ENCODE measurements around the gene ENTHD1. TPM values are rescaled to one million over a fixed set of nuclear protein-coding genes. Genes with fewer than 3 reads are reported as not detected.

The ENTHD1 gene
- total and polyA plus RNA-seq, 2 of the 4 experiments (the other 2 are of a cell fraction): not detected

- Histone ChIP-seq H3K4me3 (ENCODE audit: insufficient read depth, low read depth, low read length) (no peak overlapping the region), H4K91ac (ENCODE audit: insufficient read depth, low read depth, low read length) (no peak overlapping the region), H3K18ac (ENCODE audit: low read depth, low read length) (no peak overlapping the region), H3K4me1 (ENCODE audit: control insufficient read depth, insufficient read depth, low read length) (peaks cover 3% of the 10 kb centered on the region; the same call in 1 of the 2 replicates), H2BK20ac (ENCODE audit: low read depth, low read length) (no peak overlapping the region), H3K79me1 (ENCODE audit: low read depth in 1 of 2, low read length in 2 of 2) (no peaks in the 10 kb centered on the region), H3K9ac (ENCODE audit: low read depth, low read length) (no peak overlapping the region), H3K56ac (ENCODE audit: extremely low read depth, insufficient read depth, low read length) (no peak overlapping the region), H3K27me3 (ENCODE audit: control insufficient read depth, insufficient read depth, low read length) (peaks cover 41% of the 10 kb centered on the region), H2AK9ac (replicated peaks; ENCODE audit: low read depth, low read length, poor library complexity) (no peak overlapping the region), H3K27ac (ENCODE audit: insufficient read depth, low read length) (no peak overlapping the region), H3K9me3 (ENCODE audit: control insufficient read depth, insufficient read depth, low read length) (no peaks in the 10 kb centered on the region), H2AK5ac (ENCODE audit: low read depth, low read length) (no peak overlapping the region), H2BK120ac (ENCODE audit: low read depth, low read length) (no peak overlapping the region), H2BK15ac (ENCODE audit: low read depth, low read length) (no peak overlapping the region), H3K4me2 (ENCODE audit: low read depth, low read length) (no peak overlapping the region), H2BK5ac (ENCODE audit: low read depth, low read length, poor library complexity, severe bottlenecking) (no peak overlapping the region), H4K8ac (ENCODE audit: low read depth in 2 of 2, low read length in 2 of 2) (no peak overlapping the region), H3K23ac (ENCODE audit: low read depth, low read length) (no peak overlapping the region), H3K9me1 (ENCODE audit: insufficient read depth, low read length) (no peaks in the 10 kb centered on the region), H2AFZ (replicated peaks; ENCODE audit: low read length, poor library complexity) (no peak overlapping the region), H3K14ac (replicated peaks; ENCODE audit: low read depth, low read length) (no peak overlapping the region), H4K20me1 (ENCODE audit: insufficient read depth, low read length) (no peaks in the 10 kb centered on the region), H3K4ac (ENCODE audit: low read depth, low read length) (no peak overlapping the region), H4K5ac (ENCODE audit: low read depth, low read length) (no peak overlapping the region), H3K36me3 (ENCODE audit: control insufficient read depth, insufficient read depth, low read length) (no peaks in the 10 kb centered on the region)
- intact Hi-C loops (cut with micrococcal nuclease): no loop called here
- no TSS peak for BruUV-seq (replicated peaks)
- dilution Hi-C loops (cut with HindIII; ENCODE audit: low sequenced_read_pairs, unreplicated experiment): no loop called here
- ChIA-PET POLR2A (ENCODE audit: unreplicated experiment) (no interaction called here), CTCF (no interaction called here)
- DNase-seq: no peak
- in situ Hi-C loops (cut with MboI; ENCODE audit: low sequenced_read_pairs): no loop called here
- no peak for ATAC-seq (ENCODE audit: low read depth)
- WGBS, 2 experiments (ENCODE audit: extremely low coverage in 2 of 2, insufficient read length in 1 of 2): 85% methylated on average over 4 of the region's 9 CpGs; no CpG with 5 or more reads in 1 of the 2 experiments
- TF ChIP-seq, protein P1, sequence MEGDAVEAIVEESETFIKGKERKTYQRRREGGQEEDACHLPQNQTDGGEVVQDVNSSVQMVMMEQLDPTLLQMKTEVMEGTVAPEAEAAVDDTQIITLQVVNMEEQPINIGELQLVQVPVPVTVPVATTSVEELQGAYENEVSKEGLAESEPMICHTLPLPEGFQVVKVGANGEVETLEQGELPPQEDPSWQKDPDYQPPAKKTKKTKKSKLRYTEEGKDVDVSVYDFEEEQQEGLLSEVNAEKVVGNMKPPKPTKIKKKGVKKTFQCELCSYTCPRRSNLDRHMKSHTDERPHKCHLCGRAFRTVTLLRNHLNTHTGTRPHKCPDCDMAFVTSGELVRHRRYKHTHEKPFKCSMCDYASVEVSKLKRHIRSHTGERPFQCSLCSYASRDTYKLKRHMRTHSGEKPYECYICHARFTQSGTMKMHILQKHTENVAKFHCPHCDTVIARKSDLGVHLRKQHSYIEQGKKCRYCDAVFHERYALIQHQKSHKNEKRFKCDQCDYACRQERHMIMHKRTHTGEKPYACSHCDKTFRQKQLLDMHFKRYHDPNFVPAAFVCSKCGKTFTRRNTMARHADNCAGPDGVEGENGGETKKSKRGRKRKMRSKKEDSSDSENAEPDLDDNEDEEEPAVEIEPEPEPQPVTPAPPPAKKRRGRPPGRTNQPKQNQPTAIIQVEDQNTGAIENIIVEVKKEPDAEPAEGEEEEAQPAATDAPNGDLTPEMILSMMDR (conservative IDR thresholded peaks at IDR 0.05; ENCODE audit: low read depth, low read length): no peak
- TF ChIP-seq MAFK (IDR thresholded peaks at IDR 0.05; ENCODE audit: low read depth, low read length) (no peak), SMC3 (IDR thresholded peaks at IDR 0.05; ENCODE audit: low read depth, low read length) (no peak), CHD1 (IDR thresholded peaks at IDR 0.05; ENCODE audit: low read depth, low read length) (no peak), RAD21 (IDR thresholded peaks at IDR 0.05; ENCODE audit: low read length) (no peak), MAZ (IDR thresholded peaks at IDR 0.05; ENCODE audit: borderline replicate concordance, low read depth, low read length) (no peak), ELK1 (IDR thresholded peaks at IDR 0.05; ENCODE audit: borderline replicate concordance, low read depth, low read length) (no peak), MXI1 (IDR thresholded peaks at IDR 0.05; ENCODE audit: borderline replicate concordance, low read depth, low read length) (no peak), FOS (IDR thresholded peaks at IDR 0.05; ENCODE audit: low read depth, low read length) (no peak), POLR2A (IDR thresholded peaks at IDR 0.05; ENCODE audit: low read depth, low read length) (no peak)
- TF ChIP-seq, protein P2, sequence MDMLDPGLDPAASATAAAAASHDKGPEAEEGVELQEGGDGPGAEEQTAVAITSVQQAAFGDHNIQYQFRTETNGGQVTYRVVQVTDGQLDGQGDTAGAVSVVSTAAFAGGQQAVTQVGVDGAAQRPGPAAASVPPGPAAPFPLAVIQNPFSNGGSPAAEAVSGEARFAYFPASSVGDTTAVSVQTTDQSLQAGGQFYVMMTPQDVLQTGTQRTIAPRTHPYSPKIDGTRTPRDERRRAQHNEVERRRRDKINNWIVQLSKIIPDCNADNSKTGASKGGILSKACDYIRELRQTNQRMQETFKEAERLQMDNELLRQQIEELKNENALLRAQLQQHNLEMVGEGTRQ (IDR thresholded peaks at IDR 0.05; ENCODE audit: low read depth, low read length): no peak
These were observed 168.7 kb downstream of the ENTHD1 start for GRCh38 chr22:39724857-39725256.
